Measurements from ENCODE around the gene NF2. TPM values are rescaled to one million over a fixed set of nuclear protein-coding genes. Genes with fewer than 3 reads are reported as not detected.

NF2 gene
- total RNA-seq, 1 experiment from 2014 or later, result 40.5 TPM

DNA sequence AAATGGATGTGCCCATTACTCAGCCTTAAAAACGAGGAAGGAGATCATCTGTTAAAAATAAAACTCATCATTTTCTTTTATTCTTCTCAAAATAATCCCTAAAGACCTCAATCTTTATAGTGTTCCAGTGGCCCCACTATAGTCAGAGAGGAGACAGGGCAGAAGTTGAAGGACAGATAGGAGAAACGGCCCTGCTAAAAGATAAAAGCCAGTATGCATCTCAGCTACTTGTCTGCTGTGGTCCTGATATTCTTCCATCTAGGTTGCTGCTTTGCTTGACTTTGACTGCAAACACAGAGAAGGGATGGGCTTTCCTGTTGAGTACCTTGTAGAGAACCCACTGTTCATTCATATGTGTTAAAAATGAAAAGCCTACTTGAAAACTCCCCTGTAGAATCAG lies 31.4 kb downstream of the NF2 start:
- H3K9me3 ChIP-seq (ENCODE audit: low read depth, low read length, poor library complexity, severe bottlenecking), result no peaks in the 10 kb centered on the region
- peaks cover 9% of the 10 kb centered on the region for H3K4me1 ChIP-seq (ENCODE audit: insufficient read depth, low read length, poor library complexity, severe bottlenecking)
- no peak overlapping the region for H3K4me3 ChIP-seq (ENCODE audit: low read depth, low read length, poor library complexity, severe bottlenecking)
- intact Hi-C loops (cut with micrococcal nuclease; ENCODE audit: unreplicated experiment), result loop anchor here (2.0 to 5.0 kb wide), 3 partner anchors 147 to 454 kb away; no protein-coding TSS in a partner anchor
- H3K27ac ChIP-seq (ENCODE audit: low read depth, low read length, poor library complexity, severe bottlenecking), result no peak overlapping the region
- BruUV-seq (replicated peaks), result no TSS peak
- ChIA-PET CTCF (interaction anchor here (1.2 kb wide), 1 partner anchor 9 kb away, joined by 4 read pairs; no protein-coding TSS in a partner anchor), POLR2A (ENCODE audit: low non-redundant PET) (no interaction called here)
- DNase-seq (ENCODE audit: low spot score), result no peak
- peaks cover 9% of the 10 kb centered on the region for H3K27me3 ChIP-seq (replicated peaks; ENCODE audit: insufficient read depth, low read depth, low read length, poor library complexity)
- TF ChIP-seq, protein P1, sequence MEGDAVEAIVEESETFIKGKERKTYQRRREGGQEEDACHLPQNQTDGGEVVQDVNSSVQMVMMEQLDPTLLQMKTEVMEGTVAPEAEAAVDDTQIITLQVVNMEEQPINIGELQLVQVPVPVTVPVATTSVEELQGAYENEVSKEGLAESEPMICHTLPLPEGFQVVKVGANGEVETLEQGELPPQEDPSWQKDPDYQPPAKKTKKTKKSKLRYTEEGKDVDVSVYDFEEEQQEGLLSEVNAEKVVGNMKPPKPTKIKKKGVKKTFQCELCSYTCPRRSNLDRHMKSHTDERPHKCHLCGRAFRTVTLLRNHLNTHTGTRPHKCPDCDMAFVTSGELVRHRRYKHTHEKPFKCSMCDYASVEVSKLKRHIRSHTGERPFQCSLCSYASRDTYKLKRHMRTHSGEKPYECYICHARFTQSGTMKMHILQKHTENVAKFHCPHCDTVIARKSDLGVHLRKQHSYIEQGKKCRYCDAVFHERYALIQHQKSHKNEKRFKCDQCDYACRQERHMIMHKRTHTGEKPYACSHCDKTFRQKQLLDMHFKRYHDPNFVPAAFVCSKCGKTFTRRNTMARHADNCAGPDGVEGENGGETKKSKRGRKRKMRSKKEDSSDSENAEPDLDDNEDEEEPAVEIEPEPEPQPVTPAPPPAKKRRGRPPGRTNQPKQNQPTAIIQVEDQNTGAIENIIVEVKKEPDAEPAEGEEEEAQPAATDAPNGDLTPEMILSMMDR (conservative IDR thresholded peaks at IDR 0.05; ENCODE audit: low read depth, low read length), result no peak
- no peak for TF ChIP-seq EZH2 (IDR thresholded peaks at IDR 0.05; ENCODE audit: borderline replicate concordance, low read depth, low read length, poor library complexity, severe bottlenecking)
- no peaks in the 10 kb centered on the region for H3K36me3 ChIP-seq (ENCODE audit: insufficient read depth, low read length, poor library complexity, severe bottlenecking)

DNA sequence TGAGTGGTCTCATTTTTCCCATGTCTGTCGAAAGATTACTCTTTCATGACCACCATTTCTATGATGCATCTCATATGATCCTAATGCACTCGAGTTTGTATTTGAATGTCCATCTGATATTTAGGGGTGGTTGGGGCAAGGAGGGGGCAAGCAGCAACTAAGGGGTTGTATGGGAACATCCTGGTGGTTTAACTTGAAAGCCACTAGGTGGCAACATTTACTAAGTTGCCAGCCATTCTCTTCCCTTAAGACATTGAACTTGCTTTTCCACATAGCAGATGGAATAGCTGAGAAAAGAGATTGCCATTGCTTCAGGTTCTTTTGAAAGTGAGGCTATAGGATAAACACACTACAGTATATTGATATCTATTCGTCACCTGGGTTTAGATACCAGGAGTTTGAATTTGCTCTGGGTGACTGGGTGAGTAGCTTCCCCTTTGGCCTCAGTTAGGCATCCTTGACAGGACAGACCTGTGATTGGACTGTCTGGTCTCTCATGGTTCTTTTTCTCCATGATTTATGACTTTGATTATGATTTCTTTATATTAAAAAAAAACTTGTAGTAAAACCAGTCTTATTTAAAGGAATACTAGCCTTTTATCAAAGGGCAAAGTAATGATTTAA lies 32.4 kb downstream of the NF2 start:
- Histone ChIP-seq H3K4me1 (ENCODE audit: insufficient read depth, low read length, poor library complexity, severe bottlenecking) (peaks cover 17% of the 10 kb centered on the region), H3K9me3 (ENCODE audit: low read depth, low read length, poor library complexity, severe bottlenecking) (no peaks in the 10 kb centered on the region), H3K27me3 (replicated peaks; ENCODE audit: insufficient read depth, low read depth, low read length, poor library complexity) (peaks cover 9% of the 10 kb centered on the region), H3K4me3 (ENCODE audit: low read depth, low read length, poor library complexity, severe bottlenecking) (no peak overlapping the region), H3K36me3 (ENCODE audit: insufficient read depth, low read length, poor library complexity, severe bottlenecking) (no peaks in the 10 kb centered on the region), H3K27ac (ENCODE audit: low read depth, low read length, poor library complexity, severe bottlenecking) (no peak overlapping the region)
- ChIA-PET POLR2A (ENCODE audit: low non-redundant PET) (no interaction called here), CTCF (interaction anchor here (0.6 to 1.9 kb wide), 11 partner anchors 54 to 453 kb away, joined by 3 to 23 read pairs (median 3); no protein-coding TSS in a partner anchor)
- peak; percentile 76 for DNase-seq (ENCODE audit: low spot score)
- no peak for TF ChIP-seq EZH2 (IDR thresholded peaks at IDR 0.05; ENCODE audit: borderline replicate concordance, low read depth, low read length, poor library complexity, severe bottlenecking)
- TF ChIP-seq, protein P1 (conservative IDR thresholded peaks at IDR 0.05; ENCODE audit: low read depth, low read length), result peak; percentile 78
- no TSS peak for BruUV-seq (replicated peaks)
- intact Hi-C loops (cut with micrococcal nuclease; ENCODE audit: unreplicated experiment), result loop anchor here (2.0 to 5.0 kb wide), 3 partner anchors 146 to 453 kb away; no protein-coding TSS in a partner anchor

DNA sequence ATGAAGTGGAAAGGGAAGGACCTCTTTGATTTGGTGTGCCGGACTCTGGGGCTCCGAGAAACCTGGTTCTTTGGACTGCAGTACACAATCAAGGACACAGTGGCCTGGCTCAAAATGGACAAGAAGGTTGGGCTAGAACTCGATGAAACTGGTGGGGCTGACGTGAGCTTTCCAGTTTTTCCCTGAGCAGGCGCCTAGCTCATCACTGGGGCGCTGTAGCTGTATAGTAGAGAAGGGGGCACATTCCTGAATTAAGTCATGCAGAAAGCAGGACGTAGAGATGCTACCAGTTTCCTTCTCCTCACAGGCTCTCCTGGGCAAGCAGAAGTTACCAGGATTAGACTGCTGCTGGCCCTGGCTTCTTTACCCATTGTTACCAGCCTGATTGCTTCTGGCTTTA lies 33.3 kb downstream of the NF2 start:
- H3K27me3 ChIP-seq (replicated peaks; ENCODE audit: insufficient read depth, low read depth, low read length, poor library complexity), result peaks cover 9% of the 10 kb centered on the region
- no peaks in the 10 kb centered on the region for H3K9me3 ChIP-seq (ENCODE audit: low read depth, low read length, poor library complexity, severe bottlenecking)
- TF ChIP-seq, protein P1 (conservative IDR thresholded peaks at IDR 0.05; ENCODE audit: low read depth, low read length), result no peak
- TF ChIP-seq EZH2 (IDR thresholded peaks at IDR 0.05; ENCODE audit: borderline replicate concordance, low read depth, low read length, poor library complexity, severe bottlenecking), result no peak
- H3K4me1 ChIP-seq (ENCODE audit: insufficient read depth, low read length, poor library complexity, severe bottlenecking), result peaks cover 22% of the 10 kb centered on the region
- DNase-seq (ENCODE audit: low spot score), result no peak
- no peaks in the 10 kb centered on the region for H3K36me3 ChIP-seq (ENCODE audit: insufficient read depth, low read length, poor library complexity, severe bottlenecking)
- no peak overlapping the region for H3K4me3 ChIP-seq (ENCODE audit: low read depth, low read length, poor library complexity, severe bottlenecking)
- no TSS peak for BruUV-seq (replicated peaks)
- intact Hi-C loops (cut with micrococcal nuclease; ENCODE audit: unreplicated experiment), result loop anchor here (5.0 kb wide), 1 partner anchor 146 kb away; no protein-coding TSS in a partner anchor
- POLR2A ChIA-PET (ENCODE audit: low non-redundant PET), result no interaction called here
- CTCF ChIA-PET, result interaction anchor here (1.1 to 1.9 kb wide), 6 partner anchors 53 to 452 kb away, joined by 3 to 23 read pairs (median 5); no protein-coding TSS in a partner anchor
- no peak overlapping the region for H3K27ac ChIP-seq (ENCODE audit: low read depth, low read length, poor library complexity, severe bottlenecking)
